K562 (cell line): ENCODE data around the gene PDE11A. TPM values are rescaled to one million over a fixed set of nuclear protein-coding genes. Genes with fewer than 3 reads are reported as not detected.

Source experiments
- BDP1 ChIP-seq: IDR thresholded peaks from 3 replicates; pipeline ENCODE4 v1.6.1; 2011; ENCODE audit not compliant: insufficient read length, insufficient read depth
- CEBPG ChIP-seq, 3 experiments: fragments of 200-800 bp in 1 of 3; sonication (Bioruptor generic) in 1 of 3; sonication (generic) in 1 of 3; formaldehyde crosslinking in 1 of 3; IDR thresholded peaks in 2 of 3; conservative IDR thresholded peaks in 1 of 3; 2 replicates each; pipeline versions ENCODE4 v1.6.1 to v1.8.0; 2016 to 2022; ENCODE audit warnings: missing compliant biosample characterization in 2 of 3, missing genetic modification characterization in 2 of 3, mild to moderate bottlenecking in 1 of 3, missing genetic modification reagents in 1 of 3
- CHD2 ChIP-seq: IDR thresholded peaks from 2 replicates; pipeline ENCODE4 v1.6.1; 2011; ENCODE audit warnings: low read depth, low read length
- DMBX1 ChIP-seq: fragments of 250-450 bp; sonication (Bioruptor Pico); IDR thresholded peaks from 2 replicates; pipeline ENCODE4 v1.8.0; 2022; ENCODE audit warnings: inconsistent platforms, mild to moderate bottlenecking, moderate library complexity, borderline replicate concordance
- E2F1 ChIP-seq: sonication (generic); formaldehyde crosslinking; IDR thresholded peaks from 2 replicates; pipeline ENCODE4 v1.8.1; 2023; ENCODE audit warnings: mild to moderate bottlenecking, missing genetic modification reagents, moderate library complexity
- FOSL1 ChIP-seq: fragments of 200-800 bp; sonication (Bioruptor generic); conservative IDR thresholded peaks from 2 replicates; pipeline ENCODE4 v1.6.1; 2016; ENCODE audit warnings: missing genetic modification characterization, missing compliant biosample characterization
- HNRNPLL ChIP-seq: fragments of 200-400 bp; formaldehyde crosslinking; IDR thresholded peaks from 2 replicates; pipeline ENCODE4 v1.6.1; 2017; ENCODE audit warnings: low read length, low read depth, mild to moderate bottlenecking; ENCODE audit not compliant: poor library complexity, severe bottlenecking
- KDM5B ChIP-seq: fragments of 200-600 bp; sonication (generic); IDR thresholded peaks from 2 replicates; pipeline ENCODE4 v1.6.1; 2012; ENCODE audit warnings: low read depth, mild to moderate bottlenecking, moderate library complexity, low read length, control low read depth, inconsistent platforms; ENCODE audit not compliant: insufficient replicate concordance
- NBN ChIP-seq: fragments of 450-650 bp; IDR thresholded peaks from 2 replicates; pipeline ENCODE4 v1.6.1; 2016; ENCODE audit warnings: low read depth, mild to moderate bottlenecking
- NR1H2 ChIP-seq: sonication (generic); formaldehyde crosslinking; IDR thresholded peaks from 2 replicates; pipeline ENCODE4 v1.4.0; 2020; ENCODE audit warnings: mild to moderate bottlenecking, missing genetic modification reagents
- PHF20 ChIP-seq: fragments of 450-650 bp; IDR thresholded peaks from 2 replicates; pipeline ENCODE4 v1.6.1; 2018; ENCODE audit not compliant: partially characterized antibody
- USF1 ChIP-seq: sonication (generic); formaldehyde crosslinking; IDR thresholded peaks from 2 replicates; pipeline ENCODE4 v1.9.0; 2022; ENCODE audit warnings: mild to moderate bottlenecking, missing genetic modification reagents
- ZNF12 ChIP-seq: sonication (generic); formaldehyde crosslinking; IDR thresholded peaks from 2 replicates; pipeline ENCODE4 v1.4.0; 2020; ENCODE audit warnings: mild to moderate bottlenecking, missing genetic modification reagents
- ZNF253 ChIP-seq: fragments of 250-450 bp; sonication (Bioruptor Pico); conservative IDR thresholded peaks from 2 replicates; pipeline ENCODE4 v1.6.1; 2021; ENCODE audit warnings: mild to moderate bottlenecking
- ZNF511 ChIP-seq: sonication (generic); formaldehyde crosslinking; IDR thresholded peaks from 2 replicates; pipeline ENCODE4 v1.8.0; 2022; ENCODE audit warnings: mild to moderate bottlenecking, missing genetic modification reagents
- ZNF77 ChIP-seq: fragments of 250-450 bp; sonication (Bioruptor Pico); IDR thresholded peaks from 2 replicates; pipeline ENCODE4 v1.5.0; 2020
- polyA plus RNA-seq, 8 experiments: library from polyadenylated mRNA; depleted of rRNA in 4 of 8; stranded (reverse) in 5 of 8; unstranded in 3 of 8; fragments of >200 nt; fragmentation: Nextera tagmentation in 2 of 8; fragmentation: Illumina TruSeq in 1 of 8; extraction: Ambion mirVana in 2 of 8; extraction: Trizol in 1 of 8; gene quantifications; 2 replicates each; pipeline versions ENCODE4 v1.2.1 to v1.2.3, GENCODE V29; 2011 to 2014; ENCODE audit warnings: inconsistent platforms in 1 of 8, missing spikeins in 1 of 8
- total RNA-seq, 7 experiments: library from RNA; depleted of rRNA in 6 of 7; stranded (reverse); fragments of >200 nt in 6 of 7; fragmentation: Illumina TruSeq in 2 of 7; extraction: Trizol in 2 of 7; gene quantifications; 2 replicates each; pipeline versions ENCODE4 v1.2.1 to v1.2.3, GENCODE V29; 2011 to 2021; ENCODE audit warnings: low replicate concordance in 1 of 7
- TF ChIP-seq, protein P1 (sequence below): fragments of 250-450 bp; sonication (Bioruptor Pico); IDR thresholded peaks from 2 replicates; pipeline ENCODE4 v1.5.0; 2021; ENCODE audit warnings: mild to moderate bottlenecking, moderate library complexity
- TF ChIP-seq, protein P2 (sequence below), 2 experiments: fragments of 450-650 bp in 1 of 2; sonication (generic) in 1 of 2; formaldehyde crosslinking; conservative IDR thresholded peaks; 2 replicates each; pipeline versions ENCODE4 v1.4.0 to v1.8.1; 2020 to 2022; ENCODE audit warnings: mild to moderate bottlenecking in 1 of 2, missing genetic modification reagents in 1 of 2

The PDE11A gene
- total and polyA plus RNA-seq, 9 of the 15 experiments (the other 6 are each of a cell fraction or from before 2014, with no cell fraction given), result 3.2 to 22.1 (median 5.7) TPM

DNA sequence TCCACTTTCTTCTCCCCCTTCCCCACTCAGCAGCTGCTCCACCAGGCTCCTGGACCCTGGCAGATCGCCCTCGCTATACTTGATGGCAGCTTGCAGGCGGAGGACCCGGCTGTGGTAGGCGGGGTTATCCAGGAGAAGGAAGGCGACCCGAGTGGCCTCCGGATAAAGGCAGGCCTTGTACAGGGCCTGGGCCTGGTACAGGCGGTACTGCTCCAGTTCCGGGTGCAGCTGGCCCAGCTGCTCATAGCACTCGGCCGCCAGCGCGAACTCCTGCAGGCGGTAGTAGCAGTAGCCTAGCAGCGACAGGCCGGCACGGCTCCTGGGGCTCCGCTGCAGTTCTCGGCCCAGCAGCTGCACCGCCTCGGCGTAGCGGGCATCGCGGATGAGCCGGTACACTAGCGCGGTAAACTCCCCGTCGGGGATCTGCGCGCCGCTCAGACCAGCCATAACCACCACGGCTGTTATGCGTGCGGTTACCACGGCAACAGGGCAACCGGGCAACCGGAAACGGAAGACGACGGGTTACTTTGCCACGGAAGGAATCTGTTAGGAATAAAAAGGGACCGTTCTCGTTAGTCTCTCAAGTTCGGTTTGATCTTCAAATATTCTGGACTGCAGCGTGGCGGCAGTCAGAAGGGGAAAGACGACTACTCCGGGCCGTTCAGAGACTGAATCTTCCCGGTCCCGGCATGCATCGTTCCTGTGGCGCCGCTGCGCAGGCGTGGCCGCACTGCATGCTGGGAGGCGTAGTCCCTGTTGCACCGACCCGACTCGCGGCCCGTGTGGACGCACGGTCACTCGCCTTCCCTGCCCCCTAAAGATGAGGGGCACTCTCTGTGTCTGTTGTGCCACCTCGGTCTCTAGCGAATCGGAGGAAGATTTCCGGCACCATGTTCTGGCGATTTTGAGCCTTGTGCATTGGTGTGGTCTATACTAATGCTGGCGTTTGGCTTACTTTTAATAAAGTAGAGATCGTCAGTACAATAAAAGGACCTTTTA, 454.0 kb downstream of the PDE11A start (continued):
- TF ChIP-seq, protein P1, sequence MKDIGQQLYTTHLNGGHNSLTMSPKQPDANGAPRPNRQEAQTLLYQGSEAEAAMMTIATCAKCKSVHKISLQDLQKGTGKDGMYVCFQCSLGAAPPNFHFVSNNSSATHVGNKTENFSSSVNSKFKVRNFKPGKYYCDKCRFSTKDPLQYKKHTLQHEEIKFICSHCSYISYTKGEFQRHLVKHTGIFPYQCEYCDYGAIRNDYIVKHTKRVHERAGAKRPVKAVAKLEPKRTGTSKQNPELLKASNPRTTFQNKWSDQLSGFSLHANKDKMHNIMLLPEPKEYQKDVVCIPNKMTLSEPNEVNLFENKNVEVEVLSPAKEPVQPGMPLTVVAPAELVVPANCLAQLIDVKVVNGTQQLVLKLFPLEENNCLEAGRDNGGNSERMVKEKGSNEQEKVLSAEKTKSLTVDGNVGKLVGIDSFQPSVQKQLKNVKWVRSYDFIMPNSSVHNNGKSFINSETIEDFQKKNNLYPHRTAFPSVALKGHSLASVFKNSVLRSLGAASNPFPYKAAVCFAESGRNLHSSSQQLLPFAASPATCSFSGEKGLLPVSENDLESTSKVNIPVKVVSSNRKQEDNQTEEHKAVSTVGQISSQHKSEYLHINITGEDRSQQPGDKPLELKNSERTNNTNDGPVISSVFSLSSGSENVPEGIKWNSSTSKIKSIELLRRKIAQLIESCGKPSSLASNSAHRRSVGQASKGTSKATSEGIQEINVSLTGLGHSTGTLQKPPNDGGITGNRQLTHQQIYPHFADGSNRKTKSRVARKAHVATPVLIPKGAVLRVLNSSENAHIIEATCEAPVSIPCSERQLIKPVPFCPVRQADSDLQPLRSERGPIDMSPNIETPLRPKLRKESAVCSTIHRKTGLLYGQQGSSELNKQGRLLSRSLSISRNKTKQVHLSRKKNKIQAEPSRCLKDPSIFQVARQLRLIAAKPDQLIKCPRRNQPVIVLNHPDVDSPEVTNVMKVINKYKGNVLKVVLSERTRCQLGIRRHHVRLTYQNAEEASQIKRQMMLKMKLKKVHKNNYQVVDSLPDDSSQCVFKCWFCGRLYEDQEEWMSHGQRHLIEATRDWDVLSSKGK (CRISPR knock-in tag), result no peak
- TF ChIP-seq DMBX1 (CRISPR knock-in tag) (peak; percentile 65; the same call in 1 of the 2 replicates), HNRNPLL (peak; percentile 80), ZNF511 (peak; percentile 78), ZNF77 (CRISPR knock-in tag) (no peak), ZNF12 (CRISPR knock-in tag) (no peak; the same call in 1 of the 2 replicates), E2F1 (0 out of 2 replicates have a peak, but pooled peaks have one; percentile 62), USF1 (CRISPR knock-in tag) (0 out of 2 replicates have a peak, but pooled peaks have one; percentile 17), BDP1 (no peak), NR1H2 (CRISPR knock-in tag) (no peak), CEBPG (CRISPR knock-in tag; IDR thresholded peaks at IDR 0.05) (peak; percentile 39; the same call in 1 of the 2 replicates), CEBPG (tag; conservative IDR thresholded peaks at IDR 0.05 in 1 of 2, IDR thresholded peaks at IDR 0.05 in 1 of 2) (no peak), KDM5B (peak; percentile 66), FOSL1 (tag) (0 out of 2 replicates have a peak, but pooled peaks have one; percentile 23), ZNF253 (CRISPR knock-in tag) (no peak), NBN (no peak), PHF20 (peak; percentile 64), CHD2 (peak; percentile 48)
- TF ChIP-seq, protein P2, sequence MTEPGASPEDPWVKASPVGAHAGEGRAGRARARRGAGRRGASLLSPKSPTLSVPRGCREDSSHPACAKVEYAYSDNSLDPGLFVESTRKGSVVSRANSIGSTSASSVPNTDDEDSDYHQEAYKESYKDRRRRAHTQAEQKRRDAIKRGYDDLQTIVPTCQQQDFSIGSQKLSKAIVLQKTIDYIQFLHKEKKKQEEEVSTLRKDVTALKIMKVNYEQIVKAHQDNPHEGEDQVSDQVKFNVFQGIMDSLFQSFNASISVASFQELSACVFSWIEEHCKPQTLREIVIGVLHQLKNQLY (CRISPR knock-in tag; conservative IDR thresholded peaks at IDR 0.05), result 0 out of 4 replicates have a peak, but pooled peaks of 1 of the 2 experiments have one; percentile 63
